K562 (cell line): Measurements from ENCODE around the gene BNIP5. TPM values are rescaled to one million over a fixed set of nuclear protein-coding genes. Genes with fewer than 3 reads are reported as not detected.

Source experiments
- FOXK2 ChIP-seq, 2 experiments: fragments of 450-650 bp; IDR thresholded peaks in 1 of 2; conservative IDR thresholded peaks in 1 of 2; 2 replicates each; pipeline ENCODE4 v1.6.1; 2016; ENCODE audit warnings: low read depth in 2 of 2, mild to moderate bottlenecking in 1 of 2
- JUN ChIP-seq, 2 experiments: sonication (generic) in 1 of 2; formaldehyde crosslinking in 1 of 2; IDR thresholded peaks; 2 replicates each; pipeline versions ENCODE4 v1.6.1 to v1.8.0; 2012 to 2022; ENCODE audit warnings: borderline replicate concordance in 2 of 2, mild to moderate bottlenecking in 2 of 2, improper control_type of control experiment in 1 of 2, low read depth in 1 of 2, low read length in 1 of 2, missing genetic modification reagents in 1 of 2
- NFYB ChIP-seq: IDR thresholded peaks from 2 replicates; pipeline ENCODE4 v1.6.1; 2011; ENCODE audit warnings: mild to moderate bottlenecking, moderate library complexity; ENCODE audit not compliant: insufficient read length; ENCODE audit errors: extremely low read depth
- POLR2AphosphoS2 ChIP-seq: IDR thresholded peaks from 2 replicates; pipeline ENCODE4 v1.6.1; 2012; ENCODE audit warnings: low read length, improper control_type of control experiment
- SIN3B ChIP-seq: fragments of 450-650 bp; IDR thresholded peaks from 2 replicates; pipeline ENCODE4 v1.6.1; 2017; ENCODE audit warnings: low read depth, mild to moderate bottlenecking, moderate library complexity
- TRIM28 ChIP-seq: fragments of 450-650 bp; IDR thresholded peaks from 2 replicates; pipeline ENCODE4 v1.6.1; 2017
- ZNF766 ChIP-seq: fragments of 200-800 bp; sonication (Bioruptor generic); conservative IDR thresholded peaks from 2 replicates; pipeline ENCODE4 v1.6.1; 2016; ENCODE audit warnings: missing genetic modification characterization, missing compliant biosample characterization
- ZSCAN32 ChIP-seq: fragments of 450-650 bp; formaldehyde crosslinking; IDR thresholded peaks from 2 replicates; pipeline ENCODE4 v1.4.0; 2020; ENCODE audit warnings: mild to moderate bottlenecking, moderate library complexity
- polyA plus RNA-seq, 8 experiments: library from polyadenylated mRNA; depleted of rRNA in 4 of 8; stranded (reverse) in 5 of 8; unstranded in 3 of 8; fragments of >200 nt; fragmentation: Nextera tagmentation in 2 of 8; fragmentation: Illumina TruSeq in 1 of 8; extraction: Ambion mirVana in 2 of 8; extraction: Trizol in 1 of 8; gene quantifications; 2 replicates each; pipeline versions ENCODE4 v1.2.1 to v1.2.3, GENCODE V29; 2011 to 2014; ENCODE audit warnings: inconsistent platforms in 1 of 8, missing spikeins in 1 of 8
- total RNA-seq, 7 experiments: library from RNA; depleted of rRNA in 6 of 7; stranded (reverse); fragments of >200 nt in 6 of 7; fragmentation: Illumina TruSeq in 2 of 7; extraction: Trizol in 2 of 7; gene quantifications; 2 replicates each; pipeline versions ENCODE4 v1.2.1 to v1.2.3, GENCODE V29; 2011 to 2021; ENCODE audit warnings: low replicate concordance in 1 of 7
- TF ChIP-seq, protein P1 (sequence below), 2 experiments: fragments of 450-650 bp in 1 of 2; sonication (generic) in 1 of 2; formaldehyde crosslinking in 1 of 2; IDR thresholded peaks; 2 replicates each; pipeline versions ENCODE4 v1.7.1 to v1.9.0; 2016 to 2022; ENCODE audit warnings: inconsistent platforms in 1 of 2, mild to moderate bottlenecking in 1 of 2, missing genetic modification reagents in 1 of 2
- TF ChIP-seq, protein P2 (sequence below): sonication (generic); formaldehyde crosslinking; IDR thresholded peaks from 2 replicates; pipeline ENCODE4 v1.8.1; 2023; ENCODE audit warnings: mild to moderate bottlenecking, missing genetic modification reagents
- TF ChIP-seq, protein P3 (sequence below): fragments of 250-450 bp; sonication (Bioruptor Pico); IDR thresholded peaks from 2 replicates; pipeline ENCODE4 v1.8.0; 2022; ENCODE audit warnings: inconsistent platforms, mild to moderate bottlenecking, moderate library complexity, borderline replicate concordance

The BNIP5 gene
- total and polyA plus RNA-seq, 9 of the 15 experiments (the other 6 are each of a cell fraction or from before 2014, with no cell fraction given) = not detected

DNA sequence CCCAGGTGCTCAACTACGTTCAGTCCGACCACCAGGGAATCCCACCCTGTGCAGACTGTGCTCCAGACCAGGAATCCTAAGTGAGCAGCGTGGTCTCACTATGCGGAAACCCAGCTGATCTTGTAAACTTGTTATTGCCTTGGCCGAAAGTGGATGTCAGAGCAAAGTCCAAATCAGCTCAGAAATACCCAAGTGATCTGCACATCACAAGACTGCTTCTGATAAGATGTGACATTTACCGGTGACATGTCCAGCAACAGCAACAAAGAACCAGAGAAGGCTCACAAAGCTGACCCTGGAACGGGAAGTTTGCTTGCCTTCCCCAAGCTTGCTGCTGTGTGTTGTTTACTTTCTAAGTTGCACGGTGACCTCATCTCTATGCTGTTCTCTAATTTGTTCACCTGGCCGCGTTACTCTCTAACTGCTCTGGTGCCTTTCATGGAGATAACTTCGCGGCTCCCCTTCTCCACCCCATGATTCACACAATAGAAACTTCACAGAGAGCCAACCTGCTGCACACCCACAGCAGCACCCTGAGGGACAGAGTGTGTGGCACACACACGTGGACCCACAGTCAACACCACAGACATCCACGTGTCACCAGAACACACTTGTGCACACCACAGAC is 1.7 kb downstream of the BNIP5 start (continued):
- TF ChIP-seq, protein P1, sequence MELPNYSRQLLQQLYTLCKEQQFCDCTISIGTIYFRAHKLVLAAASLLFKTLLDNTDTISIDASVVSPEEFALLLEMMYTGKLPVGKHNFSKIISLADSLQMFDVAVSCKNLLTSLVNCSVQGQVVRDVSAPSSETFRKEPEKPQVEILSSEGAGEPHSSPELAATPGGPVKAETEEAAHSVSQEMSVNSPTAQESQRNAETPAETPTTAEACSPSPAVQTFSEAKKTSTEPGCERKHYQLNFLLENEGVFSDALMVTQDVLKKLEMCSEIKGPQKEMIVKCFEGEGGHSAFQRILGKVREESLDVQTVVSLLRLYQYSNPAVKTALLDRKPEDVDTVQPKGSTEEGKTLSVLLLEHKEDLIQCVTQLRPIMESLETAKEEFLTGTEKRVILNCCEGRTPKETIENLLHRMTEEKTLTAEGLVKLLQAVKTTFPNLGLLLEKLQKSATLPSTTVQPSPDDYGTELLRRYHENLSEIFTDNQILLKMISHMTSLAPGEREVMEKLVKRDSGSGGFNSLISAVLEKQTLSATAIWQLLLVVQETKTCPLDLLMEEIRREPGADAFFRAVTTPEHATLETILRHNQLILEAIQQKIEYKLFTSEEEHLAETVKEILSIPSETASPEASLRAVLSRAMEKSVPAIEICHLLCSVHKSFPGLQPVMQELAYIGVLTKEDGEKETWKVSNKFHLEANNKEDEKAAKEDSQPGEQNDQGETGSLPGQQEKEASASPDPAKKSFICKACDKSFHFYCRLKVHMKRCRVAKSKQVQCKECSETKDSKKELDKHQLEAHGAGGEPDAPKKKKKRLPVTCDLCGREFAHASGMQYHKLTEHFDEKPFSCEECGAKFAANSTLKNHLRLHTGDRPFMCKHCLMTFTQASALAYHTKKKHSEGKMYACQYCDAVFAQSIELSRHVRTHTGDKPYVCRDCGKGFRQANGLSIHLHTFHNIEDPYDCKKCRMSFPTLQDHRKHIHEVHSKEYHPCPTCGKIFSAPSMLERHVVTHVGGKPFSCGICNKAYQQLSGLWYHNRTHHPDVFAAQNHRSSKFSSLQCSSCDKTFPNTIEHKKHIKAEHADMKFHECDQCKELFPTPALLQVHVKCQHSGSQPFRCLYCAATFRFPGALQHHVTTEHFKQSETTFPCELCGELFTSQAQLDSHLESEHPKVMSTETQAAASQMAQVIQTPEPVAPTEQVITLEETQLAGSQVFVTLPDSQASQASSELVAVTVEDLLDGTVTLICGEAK (IDR thresholded peaks at IDR 0.05) = no peak
- TF ChIP-seq, protein P1 (CRISPR knock-in tag; IDR thresholded peaks at IDR 0.05) = no peak
- no peak for TF ChIP-seq TRIM28
- peak; percentile 81 for TF ChIP-seq JUN (IDR thresholded peaks at IDR 0.05; ENCODE audit: borderline replicate concordance, low read depth, low read length)
- no peak for TF ChIP-seq JUN (CRISPR knock-in tag; IDR thresholded peaks at IDR 0.05; ENCODE audit: borderline replicate concordance)
- TF ChIP-seq ZSCAN32 (CRISPR knock-in tag) = no peak
- TF ChIP-seq, protein P2, sequence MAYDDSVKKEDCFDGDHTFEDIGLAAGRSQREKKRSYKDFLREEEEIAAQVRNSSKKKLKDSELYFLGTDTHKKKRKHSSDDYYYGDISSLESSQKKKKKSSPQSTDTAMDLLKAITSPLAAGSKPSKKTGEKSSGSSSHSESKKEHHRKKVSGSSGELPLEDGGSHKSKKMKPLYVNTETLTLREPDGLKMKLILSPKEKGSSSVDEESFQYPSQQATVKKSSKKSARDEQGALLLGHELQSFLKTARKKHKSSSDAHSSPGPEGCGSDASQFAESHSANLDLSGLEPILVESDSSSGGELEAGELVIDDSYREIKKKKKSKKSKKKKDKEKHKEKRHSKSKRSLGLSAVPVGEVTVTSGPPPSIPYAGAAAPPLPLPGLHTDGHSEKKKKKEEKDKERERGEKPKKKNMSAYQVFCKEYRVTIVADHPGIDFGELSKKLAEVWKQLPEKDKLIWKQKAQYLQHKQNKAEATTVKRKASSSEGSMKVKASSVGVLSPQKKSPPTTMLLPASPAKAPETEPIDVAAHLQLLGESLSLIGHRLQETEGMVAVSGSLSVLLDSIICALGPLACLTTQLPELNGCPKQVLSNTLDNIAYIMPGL (CRISPR knock-in tag) = no peak
- no peak for TF ChIP-seq POLR2AphosphoS2
- no peak for TF ChIP-seq ZNF766 (CRISPR knock-in tag)
- no peak for TF ChIP-seq NFYB
- TF ChIP-seq, protein P3, sequence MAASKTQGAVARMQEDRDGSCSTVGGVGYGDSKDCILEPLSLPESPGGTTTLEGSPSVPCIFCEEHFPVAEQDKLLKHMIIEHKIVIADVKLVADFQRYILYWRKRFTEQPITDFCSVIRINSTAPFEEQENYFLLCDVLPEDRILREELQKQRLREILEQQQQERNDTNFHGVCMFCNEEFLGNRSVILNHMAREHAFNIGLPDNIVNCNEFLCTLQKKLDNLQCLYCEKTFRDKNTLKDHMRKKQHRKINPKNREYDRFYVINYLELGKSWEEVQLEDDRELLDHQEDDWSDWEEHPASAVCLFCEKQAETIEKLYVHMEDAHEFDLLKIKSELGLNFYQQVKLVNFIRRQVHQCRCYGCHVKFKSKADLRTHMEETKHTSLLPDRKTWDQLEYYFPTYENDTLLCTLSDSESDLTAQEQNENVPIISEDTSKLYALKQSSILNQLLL = no peak
- TF ChIP-seq SIN3B = no peak
- TF ChIP-seq FOXK2 (conservative IDR thresholded peaks at IDR 0.05 in 1 of 2, IDR thresholded peaks at IDR 0.05 in 1 of 2; ENCODE audit: low read depth in 2 of 2) = peak; percentile 93
